T47D (cell line): ENCODE measurements around the gene SMIM38.

Experiments
- DNase-seq, 2 experiments: peaks; one replicate each; pipeline versions ENCODE4 v3.0.0 to v3.0.0-alpha.2; 2011 to 2012; ENCODE audit warnings: low read depth in 1 of 2, low spot score in 1 of 2
- JUND ChIP-seq: IDR thresholded peaks from 2 replicates; pipeline ENCODE4 v1.6.1; 2012; ENCODE audit warnings: low read depth
- in situ Hi-C: cut with HindIII; loops from 2 replicates; pipeline ENCODE4 v1.10.0; 2016; ENCODE audit warnings: low sequenced_read_pairs, low pct_unique_long_range_greater_than_20kb

Gene SMIM38

GRCh38 chr11:69114811-69115523, 40.8 kb upstream of the SMIM38 start:
- in situ Hi-C loops = loop anchor here (25.0 kb wide), 1 partner anchor 547 kb away; no protein-coding TSS in a partner anchor
- TF ChIP-seq JUND = no peak
- DNase-seq = peak in 1 of 2 experiments; percentile 67

GRCh38 chr11:69115586-69116560, 39.9 kb upstream of the SMIM38 start:
- peak; percentile 75 to 91 for DNase-seq
- in situ Hi-C loops = loop anchor here (25.0 kb wide), 1 partner anchor 546 kb away; no protein-coding TSS in a partner anchor
- TF ChIP-seq JUND = no peak

GRCh38 chr11:69116671-69117070, 39.1 kb upstream of the SMIM38 start:
- no peak for TF ChIP-seq JUND
- DNase-seq = no peak
- in situ Hi-C loops = loop anchor here (25.0 kb wide), 1 partner anchor 546 kb away; no protein-coding TSS in a partner anchor

GRCh38 chr11:69119190-69119589, 36.5 kb upstream of the SMIM38 start:
- in situ Hi-C loops = loop anchor here (25.0 kb wide), 1 partner anchor 543 kb away; no protein-coding TSS in a partner anchor
- no peak for TF ChIP-seq JUND
- DNase-seq = no peak

GRCh38 chr11:69120096-69120875, 35.4 kb upstream of the SMIM38 start:
- in situ Hi-C loops = loop anchor here (25.0 kb wide), 1 partner anchor 542 kb away; no protein-coding TSS in a partner anchor
- TF ChIP-seq JUND = no peak
- DNase-seq = no peak

GRCh38 chr11:69121021-69121420, 34.7 kb upstream of the SMIM38 start:
- in situ Hi-C loops = loop anchor here (25.0 kb wide), 1 partner anchor 541 kb away; no protein-coding TSS in a partner anchor
- no peak for DNase-seq

GRCh38 chr11:69121621-69122325, 34.0 kb upstream of the SMIM38 start:
- in situ Hi-C loops = loop anchor here (25.0 kb wide), 1 partner anchor 541 kb away; no protein-coding TSS in a partner anchor
- no peak for DNase-seq
- no peak for TF ChIP-seq JUND

More at GRCh38 chr11:69121021-69121420, 34.7 kb upstream of the SMIM38 start:
- no peak for TF ChIP-seq JUND

- in situ Hi-C loops = loop anchor here (25.0 kb wide), 1 partner anchor 540 kb away; no protein-coding TSS in a partner anchor
- no peak for DNase-seq
- TF ChIP-seq JUND = no peak
These were observed 33.5 kb upstream of the SMIM38 start for GRCh38 chr11:69122326-69122629.

- TF ChIP-seq JUND = peak; percentile 100
- DNase-seq = peak; percentile 96 to 99
- in situ Hi-C loops = loop anchor here (25.0 kb wide), 1 partner anchor 539 kb away; no protein-coding TSS in a partner anchor
These were observed 32.9 kb upstream of the SMIM38 start for GRCh38 chr11:69122630-69123431.
